Esophagus squamous epithelium (tissue), 4 donors: ENCODE data around the gene PINK1.

Experiments
- POLR2A ChIP-seq, 4 donors: fragments of 450-650 bp; IDR thresholded peaks; one replicate each; pipeline ENCODE4 v1.6.1; 2017; ENCODE audit warnings: antibody characterized with exemption in 4 of 4, mild to moderate bottlenecking in 4 of 4, moderate library complexity in 3 of 4
- TF ChIP-seq, protein P1 (sequence below), 6 experiments: fragments of 450-650 bp in 4 of 6; fragments of 200-600 bp in 2 of 6; sonication (generic) in 2 of 6; IDR thresholded peaks; one replicate each; pipeline ENCODE4 v1.5.1; 2016 to 2019; ENCODE audit warnings: antibody characterized with exemption in 6 of 6, mild to moderate bottlenecking in 4 of 6, moderate library complexity in 4 of 6

DNA sequence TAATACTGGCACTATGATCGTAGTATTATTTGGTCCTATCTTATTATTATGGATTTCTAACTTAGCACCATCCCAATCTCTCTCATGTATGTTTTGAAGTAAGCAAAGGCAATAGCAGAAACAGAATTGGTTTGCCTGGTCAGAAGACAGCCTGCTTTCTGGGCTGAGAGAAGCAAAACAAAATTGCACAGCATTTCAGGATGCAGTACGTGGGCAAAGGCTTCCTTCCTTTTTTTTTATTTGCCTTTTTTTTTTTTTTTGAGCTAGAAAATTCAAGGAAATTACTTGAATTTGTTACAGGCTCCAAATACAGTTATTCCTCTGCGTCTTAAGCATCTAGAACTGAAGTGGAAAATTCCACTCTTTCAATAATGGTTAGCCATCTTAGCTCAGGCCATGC is 35.6 kb upstream of the PINK1 start:
- TF ChIP-seq POLR2A (IDR thresholded peaks at IDR 0.05): no peak
- TF ChIP-seq, protein P1, sequence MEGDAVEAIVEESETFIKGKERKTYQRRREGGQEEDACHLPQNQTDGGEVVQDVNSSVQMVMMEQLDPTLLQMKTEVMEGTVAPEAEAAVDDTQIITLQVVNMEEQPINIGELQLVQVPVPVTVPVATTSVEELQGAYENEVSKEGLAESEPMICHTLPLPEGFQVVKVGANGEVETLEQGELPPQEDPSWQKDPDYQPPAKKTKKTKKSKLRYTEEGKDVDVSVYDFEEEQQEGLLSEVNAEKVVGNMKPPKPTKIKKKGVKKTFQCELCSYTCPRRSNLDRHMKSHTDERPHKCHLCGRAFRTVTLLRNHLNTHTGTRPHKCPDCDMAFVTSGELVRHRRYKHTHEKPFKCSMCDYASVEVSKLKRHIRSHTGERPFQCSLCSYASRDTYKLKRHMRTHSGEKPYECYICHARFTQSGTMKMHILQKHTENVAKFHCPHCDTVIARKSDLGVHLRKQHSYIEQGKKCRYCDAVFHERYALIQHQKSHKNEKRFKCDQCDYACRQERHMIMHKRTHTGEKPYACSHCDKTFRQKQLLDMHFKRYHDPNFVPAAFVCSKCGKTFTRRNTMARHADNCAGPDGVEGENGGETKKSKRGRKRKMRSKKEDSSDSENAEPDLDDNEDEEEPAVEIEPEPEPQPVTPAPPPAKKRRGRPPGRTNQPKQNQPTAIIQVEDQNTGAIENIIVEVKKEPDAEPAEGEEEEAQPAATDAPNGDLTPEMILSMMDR (IDR thresholded peaks at IDR 0.05): no peak
